Upper lobe of left lung (tissue), 6 donors: Measurements from ENCODE around the gene MLLT3. TPM values are rescaled to one million over a fixed set of nuclear protein-coding genes. Genes with fewer than 3 reads are reported as not detected.

Source experiments
- ATAC-seq, 2 donors: fragments of 200-7000 bp; cut with Tn5 transposase; one replicate each; pipeline ENCODE4 v1.9.1; 2022; ENCODE audit warnings: mild to moderate bottlenecking in 2 of 2, moderate library complexity in 2 of 2; ENCODE audit not compliant: low FRiP score in 2 of 2
- DNase-seq, 2 donors: peaks; one replicate each; pipeline ENCODE4 v3.0.0-alpha.2; 2019 to 2020
- H3K27ac ChIP-seq, 4 donors: fragments of 200-600 bp; sonication (generic); one replicate each; pipeline ENCODE4 v1.5.1; 2016 to 2019
- H3K27me3 ChIP-seq, 4 donors: fragments of 200-600 bp; sonication (generic); one replicate each; pipeline ENCODE4 v1.5.1; 2017 to 2019
- H3K36me3 ChIP-seq, 4 donors: fragments of 200-600 bp; sonication (generic); one replicate each; pipeline ENCODE4 v1.5.1; 2016 to 2019
- H3K4me1 ChIP-seq, 4 donors: fragments of 200-600 bp; sonication (generic); one replicate each; pipeline ENCODE4 v1.5.1; 2018 to 2019
- H3K4me3 ChIP-seq, 4 donors: fragments of 200-600 bp; sonication (generic); one replicate each; pipeline ENCODE4 v1.5.1; 2017 to 2019; ENCODE audit warnings: mild to moderate bottlenecking in 2 of 4, moderate library complexity in 1 of 4
- H3K9me3 ChIP-seq, 4 donors: fragments of 200-600 bp; sonication (generic); one replicate each; pipeline ENCODE4 v1.5.1; 2018 to 2019
- EP300 ChIP-seq, 4 donors: sonication (generic); formaldehyde crosslinking; IDR thresholded peaks; one replicate each; pipeline ENCODE4 v1.5.1; 2017; ENCODE audit warnings: antibody characterized with exemption in 4 of 4, control low read depth in 2 of 4
- POLR2A ChIP-seq, 4 donors: fragments of 450-650 bp; IDR thresholded peaks; one replicate each; pipeline ENCODE4 v1.5.1; 2016 to 2017; ENCODE audit warnings: antibody characterized with exemption in 4 of 4, mild to moderate bottlenecking in 2 of 4
- POLR2AphosphoS5 ChIP-seq, 2 donors: sonication (generic); formaldehyde crosslinking; IDR thresholded peaks; one replicate each; pipeline ENCODE4 v1.5.1; 2017; ENCODE audit warnings: antibody characterized with exemption in 2 of 2
- WGBS, 2 donors: methylation state at CpG; one replicate each; pipeline ENCODE4 v1.1.5; 2017 to 2018; 5-methylcytosine and 5-hydroxymethylcytosine counted together
- total RNA-seq, 6 donors: library from RNA; depleted of rRNA in 4 of 6; stranded (reverse); fragments of >200 nt in 4 of 6; gene quantifications; one replicate each; pipeline versions ENCODE4 v1.1.0 to v1.2.1, GENCODE V29; 2016 to 2021
- TF ChIP-seq, protein P1 (sequence below), 6 experiments: fragments of 450-650 bp in 4 of 6; fragments of 200-600 bp in 2 of 6; sonication (generic) in 2 of 6; IDR thresholded peaks; one replicate each; pipeline ENCODE4 v1.5.1; 2016 to 2019; ENCODE audit warnings: antibody characterized with exemption in 6 of 6
- donor health status: DM: no; HTN: no; CAD: no; lungs with moderate emphysema.
- donor health status: DM: no; HTN: yes; CAD: no; lungs with severe emphysema.

The MLLT3 gene
- total RNA-seq, 6 donors from 2014 or later, result 13.8 to 30.4 (median 20.9) TPM

DNA sequence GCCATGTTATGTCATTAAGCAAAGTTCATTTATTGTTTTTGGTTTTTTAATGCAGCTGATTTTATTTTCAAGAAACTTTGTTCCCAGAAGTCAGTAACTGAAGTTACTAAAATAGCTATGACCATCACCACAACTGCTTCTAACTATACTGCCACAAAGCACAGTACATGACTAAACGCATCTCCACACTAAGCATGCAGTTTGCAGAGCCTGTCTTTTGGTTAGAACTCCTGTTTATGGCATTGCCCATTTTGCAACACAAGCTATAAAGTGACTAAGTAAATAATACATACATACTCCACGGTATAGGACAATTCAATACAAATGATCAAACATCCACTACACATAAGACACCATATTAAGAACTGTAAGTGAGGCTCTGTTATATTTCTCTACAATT is 109.7 kb downstream of the MLLT3 start:
- no peaks in the 10 kb centered on the region for H3K9me3 ChIP-seq
- no peaks in the 10 kb centered on the region for H3K36me3 ChIP-seq
- H3K27me3 ChIP-seq, result no peaks in the 10 kb centered on the region
- no peak for ATAC-seq
- H3K27ac ChIP-seq, result no peak overlapping the region
- no peak for DNase-seq
- TF ChIP-seq POLR2A (IDR thresholded peaks at IDR 0.05) (no peak), POLR2AphosphoS5 (IDR thresholded peaks at IDR 0.05) (no peak), EP300 (IDR thresholded peaks at IDR 0.05) (no peak)
- TF ChIP-seq, protein P1, sequence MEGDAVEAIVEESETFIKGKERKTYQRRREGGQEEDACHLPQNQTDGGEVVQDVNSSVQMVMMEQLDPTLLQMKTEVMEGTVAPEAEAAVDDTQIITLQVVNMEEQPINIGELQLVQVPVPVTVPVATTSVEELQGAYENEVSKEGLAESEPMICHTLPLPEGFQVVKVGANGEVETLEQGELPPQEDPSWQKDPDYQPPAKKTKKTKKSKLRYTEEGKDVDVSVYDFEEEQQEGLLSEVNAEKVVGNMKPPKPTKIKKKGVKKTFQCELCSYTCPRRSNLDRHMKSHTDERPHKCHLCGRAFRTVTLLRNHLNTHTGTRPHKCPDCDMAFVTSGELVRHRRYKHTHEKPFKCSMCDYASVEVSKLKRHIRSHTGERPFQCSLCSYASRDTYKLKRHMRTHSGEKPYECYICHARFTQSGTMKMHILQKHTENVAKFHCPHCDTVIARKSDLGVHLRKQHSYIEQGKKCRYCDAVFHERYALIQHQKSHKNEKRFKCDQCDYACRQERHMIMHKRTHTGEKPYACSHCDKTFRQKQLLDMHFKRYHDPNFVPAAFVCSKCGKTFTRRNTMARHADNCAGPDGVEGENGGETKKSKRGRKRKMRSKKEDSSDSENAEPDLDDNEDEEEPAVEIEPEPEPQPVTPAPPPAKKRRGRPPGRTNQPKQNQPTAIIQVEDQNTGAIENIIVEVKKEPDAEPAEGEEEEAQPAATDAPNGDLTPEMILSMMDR (IDR thresholded peaks at IDR 0.05), result no peak
- no peak overlapping the region for H3K4me3 ChIP-seq
- 72 to 74% methylated on average over 2 of the region's 2 CpGs for WGBS, 2 donors
- H3K4me1 ChIP-seq, result peaks cover 0 to 22% (median 15%) of the 10 kb centered on the region in 4 donors

DNA sequence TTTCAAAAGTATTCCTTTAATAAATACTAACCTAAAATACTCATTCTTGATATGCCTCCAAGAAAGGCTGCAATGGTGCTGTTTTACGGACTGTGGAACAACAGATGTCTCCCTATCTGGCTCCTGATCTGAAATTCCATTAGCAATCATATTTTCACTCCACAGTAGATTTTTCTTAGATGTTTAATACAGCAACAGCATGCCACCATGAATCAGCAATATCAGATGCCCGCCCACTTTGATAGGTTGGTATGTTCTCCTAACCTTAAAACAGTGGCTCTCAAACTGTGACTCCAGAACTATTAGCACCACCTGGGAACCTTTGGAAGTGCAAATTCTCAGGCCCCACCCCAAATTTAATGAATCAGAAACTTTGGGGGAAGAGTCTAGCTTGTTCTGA is 110.2 kb downstream of the MLLT3 start:
- peaks cover 2 to 22% (median 15%) of the 10 kb centered on the region in 4 donors for H3K4me1 ChIP-seq
- no peaks in the 10 kb centered on the region for H3K27me3 ChIP-seq
- DNase-seq (no peak), ATAC-seq (no peak)
- no peak overlapping the region for H3K4me3 ChIP-seq
- H3K9me3 ChIP-seq, result no peaks in the 10 kb centered on the region
- no peak for TF ChIP-seq POLR2AphosphoS5 (IDR thresholded peaks at IDR 0.05)
- TF ChIP-seq POLR2A (IDR thresholded peaks at IDR 0.05), result no peak
- TF ChIP-seq, protein P1 (IDR thresholded peaks at IDR 0.05), result no peak
- no peak for TF ChIP-seq EP300 (IDR thresholded peaks at IDR 0.05)
- no peak overlapping the region for H3K27ac ChIP-seq
- no peaks in the 10 kb centered on the region for H3K36me3 ChIP-seq
- WGBS, 2 donors, result 67 to 75% methylated on average over 2 of the region's 2 CpGs

DNA sequence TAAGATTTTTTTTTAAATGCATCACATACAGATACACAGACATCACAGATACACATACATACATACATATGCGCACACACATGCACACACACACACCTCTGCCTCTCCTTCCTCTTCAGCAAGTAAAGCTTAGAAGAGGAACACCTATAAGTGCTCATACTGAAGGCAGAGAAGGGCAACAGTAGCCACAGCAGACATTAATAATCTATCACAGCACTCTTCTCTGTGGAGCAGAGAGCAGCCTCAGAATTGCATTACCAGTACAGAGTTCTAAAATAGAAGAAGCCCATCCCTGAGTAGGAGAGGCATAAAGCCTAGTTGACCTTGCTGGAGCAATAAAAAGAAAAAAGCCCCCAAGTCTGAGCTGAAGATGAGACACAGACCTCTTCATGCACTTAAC is 110.6 kb downstream of the MLLT3 start:
- TF ChIP-seq POLR2AphosphoS5 (IDR thresholded peaks at IDR 0.05) (no peak), EP300 (IDR thresholded peaks at IDR 0.05) (no peak), POLR2A (IDR thresholded peaks at IDR 0.05) (no peak)
- TF ChIP-seq, protein P1 (IDR thresholded peaks at IDR 0.05), result no peak
- Histone ChIP-seq H3K27me3 (no peaks in the 10 kb centered on the region), H3K4me3 (no peak overlapping the region), H3K27ac (no peak overlapping the region), H3K36me3 (no peaks in the 10 kb centered on the region), H3K9me3 (no peaks in the 10 kb centered on the region), H3K4me1 (peaks cover 7 to 22% (median 15%) of the 10 kb centered on the region in 4 donors)
- 100% methylated on average over 1 of the region's 1 CpG for WGBS, 2 donors
- ATAC-seq (no peak), DNase-seq (no peak)

DNA sequence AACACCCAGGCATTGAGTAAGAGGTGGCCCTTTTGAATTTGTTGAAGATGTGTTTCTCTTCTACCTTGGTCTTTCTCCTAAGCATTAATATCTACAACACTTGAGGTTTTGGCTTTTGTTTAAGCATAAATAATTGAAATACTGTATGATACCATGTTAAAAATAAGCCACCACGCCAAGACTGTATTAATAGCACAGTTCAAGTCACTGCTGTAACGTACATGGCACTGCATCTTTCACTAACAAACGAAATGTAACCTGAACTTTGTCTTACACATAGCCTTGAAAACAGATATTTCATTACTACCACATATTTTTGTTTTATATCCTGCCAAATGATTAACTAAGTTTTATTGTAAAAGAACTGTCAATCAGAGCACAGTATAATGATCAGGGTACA is 112.8 kb downstream of the MLLT3 start:
- 94 to 96% methylated on average over 3 of the region's 3 CpGs for WGBS, 2 donors
- ATAC-seq, result no peak
- no peak overlapping the region for H3K4me3 ChIP-seq

DNA sequence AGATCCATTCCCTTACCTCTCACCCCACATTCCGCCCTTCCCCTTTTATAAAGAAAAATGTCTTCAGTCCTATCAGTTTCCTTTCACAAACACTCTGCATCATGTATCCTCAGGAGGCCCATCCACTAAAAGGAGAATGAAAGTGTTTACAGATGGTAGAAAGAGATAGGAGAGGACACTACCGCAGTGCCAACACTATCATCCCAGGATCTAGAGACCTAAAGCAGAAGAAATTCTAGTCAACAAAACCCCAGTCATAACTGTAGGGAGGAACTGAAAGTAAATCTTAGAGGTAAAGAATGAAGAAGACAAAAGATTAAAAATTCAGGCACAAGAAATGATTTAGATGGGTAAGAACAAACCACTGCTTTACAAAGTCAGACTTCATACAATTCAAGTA is 114.1 kb downstream of the MLLT3 start:
- Histone ChIP-seq H3K27me3 (no peaks in the 10 kb centered on the region), H3K36me3 (no peaks in the 10 kb centered on the region), H3K4me3 (no peak overlapping the region), H3K27ac (no peak overlapping the region), H3K9me3 (no peaks in the 10 kb centered on the region), H3K4me1 (peaks cover 8 to 22% (median 16%) of the 10 kb centered on the region in 4 donors)
- TF ChIP-seq POLR2A (IDR thresholded peaks at IDR 0.05), result no peak
- TF ChIP-seq POLR2AphosphoS5 (IDR thresholded peaks at IDR 0.05), result no peak
- no peak for TF ChIP-seq EP300 (IDR thresholded peaks at IDR 0.05)
- TF ChIP-seq, protein P1 (IDR thresholded peaks at IDR 0.05), result no peak
- no peak for DNase-seq
- ATAC-seq, result no peak
- 49 to 50% methylated on average over 2 of the region's 2 CpGs for WGBS, 2 donors

More for the DNA sequence above, 112.8 kb downstream of the MLLT3 start:
- Histone ChIP-seq H3K4me1 (peaks cover 8 to 22% (median 16%) of the 10 kb centered on the region in 4 donors), H3K36me3 (no peaks in the 10 kb centered on the region), H3K9me3 (no peaks in the 10 kb centered on the region), H3K27me3 (no peaks in the 10 kb centered on the region), H3K27ac (no peak overlapping the region)
- no peak for DNase-seq
- TF ChIP-seq POLR2AphosphoS5 (IDR thresholded peaks at IDR 0.05) (no peak), EP300 (IDR thresholded peaks at IDR 0.05) (no peak), POLR2A (IDR thresholded peaks at IDR 0.05) (no peak)
- TF ChIP-seq, protein P1 (IDR thresholded peaks at IDR 0.05), result no peak
